ENCODE data around the gene OXNAD1.

Gene OXNAD1

DNA sequence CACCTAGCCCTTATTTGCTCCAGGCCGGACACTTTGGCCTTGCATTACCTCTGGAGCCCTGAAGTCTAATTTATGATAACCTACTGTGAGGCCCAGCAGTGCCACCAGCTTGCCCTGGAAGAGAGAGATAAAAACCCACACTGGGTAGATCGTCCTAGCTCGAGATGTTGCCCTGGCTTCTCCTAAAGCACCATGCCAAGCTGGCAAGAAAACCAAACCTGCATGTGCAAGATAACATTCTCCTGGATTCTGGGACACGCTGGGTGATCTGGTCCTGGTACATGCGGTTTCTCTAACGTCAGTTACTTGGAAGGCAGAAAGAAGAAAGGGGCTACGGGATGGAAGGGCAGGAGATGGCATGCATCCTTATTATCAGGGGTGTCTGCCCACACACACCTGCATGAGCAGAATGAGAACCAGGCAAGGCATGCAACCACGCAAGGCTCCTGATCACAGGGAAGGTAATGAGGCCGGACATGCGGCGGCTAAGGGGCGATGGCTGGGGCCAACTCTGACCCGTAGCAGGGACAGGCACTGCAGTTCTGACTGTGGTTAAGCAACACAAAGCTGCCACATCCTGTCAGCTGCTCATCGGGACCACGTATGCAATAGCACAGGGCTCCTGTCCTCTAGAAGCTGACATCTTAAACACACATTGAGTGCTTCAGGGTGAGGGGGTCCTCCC lies 73.0 kb downstream of the OXNAD1 start:
- no peaks in the 10 kb centered on the region for H3K9me3 ChIP-seq (ENCODE audit: control insufficient read depth in 2 of 2, low read length in 2 of 2)
- no peaks in the 10 kb centered on the region for H3K27me3 ChIP-seq (ENCODE audit: control insufficient read depth in 1 of 2, insufficient read depth in 2 of 2, low read length in 2 of 2)
- H3K36me3 ChIP-seq (ENCODE audit: control insufficient read depth in 2 of 2, insufficient read depth in 2 of 2, low read length in 2 of 2) = peaks cover 5 to 7% of the 10 kb centered on the region in 2 donors
- no peak overlapping the region for H3K27ac ChIP-seq (ENCODE audit: low read length)
- H3K4me3 ChIP-seq (ENCODE audit: low read length in 2 of 2) = no peak overlapping the region
- H3K4me1 ChIP-seq (ENCODE audit: control insufficient read depth, insufficient read depth, low read length) = peaks cover 5% of the 10 kb centered on the region
- H3K9ac ChIP-seq (ENCODE audit: low read length in 2 of 2) = no peak overlapping the region

DNA sequence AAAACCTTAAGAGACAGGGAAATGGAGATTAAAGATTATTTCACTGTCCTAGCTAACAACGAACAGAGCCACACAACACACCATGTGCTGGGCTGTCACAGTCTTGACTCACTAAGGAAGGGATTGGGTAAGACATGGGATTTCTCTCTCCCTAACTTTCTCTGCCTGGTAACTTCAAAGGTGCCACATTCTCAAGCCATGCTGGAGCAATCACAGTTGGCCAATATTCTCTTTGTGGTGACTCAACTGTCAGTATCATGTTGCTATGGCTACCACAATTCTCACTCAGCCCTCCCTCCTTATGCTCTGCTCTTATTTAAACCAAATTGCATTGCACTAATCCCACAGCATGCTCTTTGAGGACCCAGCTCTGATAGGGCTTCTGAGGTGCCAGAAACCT lies 74.0 kb downstream of the OXNAD1 start:
- peaks cover 5 to 7% of the 10 kb centered on the region in 2 donors for H3K36me3 ChIP-seq (ENCODE audit: control insufficient read depth in 2 of 2, insufficient read depth in 2 of 2, low read length in 2 of 2)
- H3K9me3 ChIP-seq (ENCODE audit: control insufficient read depth in 2 of 2, low read length in 2 of 2) = no peaks in the 10 kb centered on the region
- no peak overlapping the region for H3K4me3 ChIP-seq (ENCODE audit: low read length in 2 of 2)
- H3K27me3 ChIP-seq (ENCODE audit: control insufficient read depth in 1 of 2, insufficient read depth in 2 of 2, low read length in 2 of 2) = no peaks in the 10 kb centered on the region
- H3K27ac ChIP-seq (ENCODE audit: low read length) = no peak overlapping the region
- H3K9ac ChIP-seq (ENCODE audit: low read length in 2 of 2) = no peak overlapping the region
- peaks cover 5% of the 10 kb centered on the region for H3K4me1 ChIP-seq (ENCODE audit: control insufficient read depth, insufficient read depth, low read length)

DNA sequence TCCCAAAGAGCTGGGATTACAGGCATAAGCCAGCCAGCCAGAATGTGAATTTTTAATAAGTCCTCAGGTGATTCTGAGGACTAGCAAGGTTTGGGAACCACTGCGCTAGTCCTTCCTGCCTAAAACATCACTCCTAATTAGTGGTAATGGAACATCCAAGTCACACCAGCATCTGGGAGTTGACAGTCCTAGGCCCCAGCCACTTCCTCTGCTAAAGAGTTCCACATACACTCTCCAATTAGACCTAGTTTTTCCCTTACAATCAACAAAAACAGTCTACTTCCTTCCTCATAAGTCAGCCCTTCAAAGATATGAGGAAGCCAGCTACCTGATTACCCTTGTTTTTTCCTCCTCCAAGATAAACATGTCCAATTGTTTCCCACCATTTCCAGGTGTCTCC lies 78.1 kb downstream of the OXNAD1 start:
- H3K36me3 ChIP-seq (ENCODE audit: control insufficient read depth in 2 of 2, insufficient read depth in 2 of 2, low read length in 2 of 2) = peaks cover 0 to 4% of the 10 kb centered on the region in 2 donors

DNA sequence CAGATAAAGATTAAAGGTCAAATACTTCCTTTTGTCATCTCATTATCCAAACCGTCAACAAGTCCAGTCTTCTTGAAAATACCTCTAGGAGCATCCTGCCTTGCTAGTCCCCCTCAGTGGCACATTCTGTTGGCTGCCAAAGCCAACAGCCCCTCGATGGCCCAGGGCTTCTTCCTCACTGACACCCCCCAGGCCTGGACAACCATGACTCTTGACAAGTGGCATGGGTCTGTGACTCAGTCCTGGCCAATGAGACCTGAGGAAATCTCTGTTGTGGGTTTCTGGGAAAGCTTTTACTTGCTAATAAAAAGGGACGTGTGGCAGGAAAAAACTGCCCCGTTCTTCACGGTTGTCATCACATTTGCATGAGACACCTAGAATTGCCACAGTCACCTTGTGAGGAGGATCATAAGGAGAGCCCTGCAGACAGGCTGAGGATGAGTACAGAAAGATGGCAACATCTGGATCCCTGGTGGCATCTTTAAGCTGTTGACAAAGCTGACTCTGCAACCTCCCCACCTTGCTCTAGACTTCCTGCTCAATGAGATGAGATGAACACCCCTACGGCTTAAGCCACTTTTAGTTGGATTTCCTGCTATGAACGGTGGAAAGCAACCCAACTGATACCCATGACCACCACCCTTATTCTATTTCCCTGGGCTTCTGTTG lies 81.5 kb downstream of the OXNAD1 start:
- Histone ChIP-seq H3K4me3 (ENCODE audit: low read length in 2 of 2) (no peak overlapping the region), H3K27ac (ENCODE audit: low read length) (no peak overlapping the region), H3K9ac (ENCODE audit: low read length in 2 of 2) (no peak overlapping the region), H3K36me3 (ENCODE audit: control insufficient read depth in 2 of 2, insufficient read depth in 2 of 2, low read length in 2 of 2) (peaks cover 0 to 7% of the 10 kb centered on the region in 2 donors), H3K27me3 (ENCODE audit: control insufficient read depth in 1 of 2, insufficient read depth in 2 of 2, low read length in 2 of 2) (no peaks in the 10 kb centered on the region), H3K9me3 (ENCODE audit: control insufficient read depth in 2 of 2, low read length in 2 of 2) (no peaks in the 10 kb centered on the region), H3K4me1 (ENCODE audit: control insufficient read depth, insufficient read depth, low read length) (no peaks in the 10 kb centered on the region)

More for the DNA sequence above, 78.1 kb downstream of the OXNAD1 start:
- Histone ChIP-seq H3K4me3 (ENCODE audit: low read length in 2 of 2) (no peak overlapping the region), H3K27ac (ENCODE audit: low read length) (no peak overlapping the region), H3K9me3 (ENCODE audit: control insufficient read depth in 2 of 2, low read length in 2 of 2) (no peaks in the 10 kb centered on the region), H3K4me1 (ENCODE audit: control insufficient read depth, insufficient read depth, low read length) (peaks cover 2% of the 10 kb centered on the region), H3K27me3 (ENCODE audit: control insufficient read depth in 1 of 2, insufficient read depth in 2 of 2, low read length in 2 of 2) (no peaks in the 10 kb centered on the region), H3K9ac (ENCODE audit: low read length in 2 of 2) (no peak overlapping the region)

DNA sequence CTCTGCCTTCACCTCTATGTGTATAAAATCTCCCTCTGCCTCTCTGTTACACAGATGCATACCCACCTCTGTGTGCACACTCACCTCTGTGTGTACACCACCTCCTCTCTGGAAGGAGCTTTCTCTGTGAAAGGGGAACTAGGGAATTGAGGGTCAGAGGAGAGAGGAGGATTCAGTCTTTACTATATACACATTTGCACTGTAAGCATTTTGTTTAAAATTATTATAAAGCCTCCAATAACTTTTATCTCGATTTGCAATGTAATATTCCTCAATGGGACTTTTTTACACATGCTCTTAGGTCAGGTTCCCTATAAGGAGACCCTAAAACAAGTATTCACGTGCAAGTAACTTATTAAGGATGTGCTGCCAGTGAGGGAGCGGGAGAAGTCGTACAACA lies 82.5 kb downstream of the OXNAD1 start:
- Histone ChIP-seq H3K4me3 (ENCODE audit: low read length in 2 of 2) (no peak overlapping the region), H3K9ac (ENCODE audit: low read length in 2 of 2) (no peak overlapping the region), H3K27me3 (ENCODE audit: control insufficient read depth in 1 of 2, insufficient read depth in 2 of 2, low read length in 2 of 2) (no peaks in the 10 kb centered on the region), H3K9me3 (ENCODE audit: control insufficient read depth in 2 of 2, low read length in 2 of 2) (no peaks in the 10 kb centered on the region), H3K27ac (ENCODE audit: low read length) (no peak overlapping the region), H3K36me3 (ENCODE audit: control insufficient read depth in 2 of 2, insufficient read depth in 2 of 2, low read length in 2 of 2) (peaks cover 0 to 7% of the 10 kb centered on the region in 2 donors), H3K4me1 (ENCODE audit: control insufficient read depth, insufficient read depth, low read length) (no peaks in the 10 kb centered on the region)

DNA sequence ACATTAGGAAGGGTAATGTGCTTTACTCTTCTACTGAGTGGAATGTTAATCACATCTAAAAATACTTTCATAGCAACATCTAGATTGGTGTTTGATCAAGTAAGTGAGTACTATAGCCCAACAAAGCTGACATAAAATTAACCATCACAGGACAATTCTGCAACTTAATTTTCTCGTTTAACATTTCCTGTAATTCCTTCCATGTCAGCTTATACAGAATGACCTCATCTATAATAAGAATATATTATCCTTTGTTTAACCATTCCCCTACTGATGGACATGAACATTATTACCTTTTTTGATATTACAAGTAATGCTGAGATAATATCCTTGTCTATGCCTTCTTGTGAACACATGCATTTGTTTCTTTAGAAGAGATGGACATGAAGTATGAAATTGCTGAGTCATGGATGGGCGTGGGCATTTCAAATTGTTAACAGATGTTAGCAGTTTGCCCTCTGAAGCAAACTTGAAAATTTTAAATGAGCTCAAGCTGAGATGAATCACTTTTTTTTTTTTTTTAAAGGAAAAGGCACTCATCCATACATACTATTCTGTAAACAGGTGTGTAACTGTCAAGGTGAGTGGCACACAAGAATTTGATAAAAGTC lies 85.1 kb downstream of the OXNAD1 start:
- Histone ChIP-seq H3K9ac (ENCODE audit: low read length in 2 of 2) (no peak overlapping the region), H3K4me3 (ENCODE audit: low read length in 2 of 2) (no peak overlapping the region), H3K9me3 (ENCODE audit: control insufficient read depth in 2 of 2, low read length in 2 of 2) (no peaks in the 10 kb centered on the region), H3K4me1 (ENCODE audit: control insufficient read depth, insufficient read depth, low read length) (no peaks in the 10 kb centered on the region), H3K36me3 (ENCODE audit: control insufficient read depth in 2 of 2, insufficient read depth in 2 of 2, low read length in 2 of 2) (peaks cover 0 to 7% of the 10 kb centered on the region in 2 donors), H3K27me3 (ENCODE audit: control insufficient read depth in 1 of 2, insufficient read depth in 2 of 2, low read length in 2 of 2) (no peaks in the 10 kb centered on the region), H3K27ac (ENCODE audit: low read length) (no peak overlapping the region)

DNA sequence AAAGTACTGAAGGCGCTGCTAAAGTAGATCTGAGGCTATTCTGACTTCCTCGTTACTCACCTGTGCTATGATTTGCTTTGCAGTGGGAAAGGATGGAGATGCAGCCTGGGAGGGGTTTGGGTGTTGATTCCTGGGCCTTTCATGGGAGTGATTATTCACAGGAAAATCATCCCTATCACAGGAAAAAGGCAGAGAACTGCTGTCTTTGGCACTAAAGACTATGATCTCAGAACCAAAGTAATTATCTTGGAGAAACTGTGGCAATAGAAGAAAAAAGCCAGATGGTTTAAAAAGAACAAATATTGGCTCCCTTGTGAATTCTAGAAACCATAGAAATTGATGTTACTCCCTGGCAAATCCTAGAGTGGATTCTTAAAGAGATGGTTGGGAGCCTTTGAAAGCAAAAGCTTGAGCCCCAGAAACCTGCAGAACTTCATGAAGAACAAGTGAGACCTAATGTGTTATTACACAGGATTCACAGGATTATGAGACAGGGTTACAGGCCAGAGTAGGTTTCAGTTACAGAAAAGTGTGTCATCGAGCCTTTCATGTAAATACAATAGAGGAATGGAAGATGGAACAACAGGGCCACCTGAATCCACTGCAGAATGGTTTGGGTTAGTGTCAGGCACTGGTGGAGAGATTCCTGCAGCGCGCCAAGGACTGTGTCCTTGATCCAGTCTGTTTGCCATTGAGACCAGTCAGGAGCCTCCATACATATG lies 85.7 kb downstream of the OXNAD1 start:
- Histone ChIP-seq H3K9ac (ENCODE audit: low read length in 2 of 2) (no peak overlapping the region), H3K27ac (ENCODE audit: low read length) (no peak overlapping the region), H3K27me3 (ENCODE audit: control insufficient read depth in 1 of 2, insufficient read depth in 2 of 2, low read length in 2 of 2) (no peaks in the 10 kb centered on the region), H3K36me3 (ENCODE audit: control insufficient read depth in 2 of 2, insufficient read depth in 2 of 2, low read length in 2 of 2) (peaks cover 0 to 7% of the 10 kb centered on the region in 2 donors), H3K4me1 (ENCODE audit: control insufficient read depth, insufficient read depth, low read length) (no peaks in the 10 kb centered on the region), H3K4me3 (ENCODE audit: low read length in 2 of 2) (no peak overlapping the region), H3K9me3 (ENCODE audit: control insufficient read depth in 2 of 2, low read length in 2 of 2) (no peaks in the 10 kb centered on the region)

DNA sequence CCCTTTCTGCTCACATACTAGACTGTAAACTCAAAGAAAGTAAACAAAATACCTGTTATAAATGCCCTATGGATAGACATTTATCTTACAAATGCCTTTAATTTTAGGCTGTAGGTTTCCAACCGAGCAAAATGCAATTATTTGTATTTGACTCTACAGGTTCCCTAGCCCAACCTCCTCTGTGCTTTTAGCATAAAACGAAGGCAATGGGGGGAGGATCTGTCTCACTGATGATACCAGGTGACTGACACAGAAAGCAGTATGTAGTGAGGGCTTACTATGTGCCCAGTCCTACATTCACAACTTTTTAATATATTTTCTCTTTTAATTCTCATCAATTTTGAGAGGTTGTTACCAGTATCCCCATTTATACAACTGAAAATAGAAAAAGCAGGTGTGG lies 87.4 kb downstream of the OXNAD1 start:
- H3K27me3 ChIP-seq (ENCODE audit: control insufficient read depth in 1 of 2, insufficient read depth in 2 of 2, low read length in 2 of 2) = no peaks in the 10 kb centered on the region
- H3K4me3 ChIP-seq (ENCODE audit: low read length in 2 of 2) = no peak overlapping the region
- H3K36me3 ChIP-seq (ENCODE audit: control insufficient read depth in 2 of 2, insufficient read depth in 2 of 2, low read length in 2 of 2) = peaks cover 0 to 3% of the 10 kb centered on the region in 2 donors
- no peaks in the 10 kb centered on the region for H3K9me3 ChIP-seq (ENCODE audit: control insufficient read depth in 2 of 2, low read length in 2 of 2)
- no peaks in the 10 kb centered on the region for H3K4me1 ChIP-seq (ENCODE audit: control insufficient read depth, insufficient read depth, low read length)
- H3K9ac ChIP-seq (ENCODE audit: low read length in 2 of 2) = no peak overlapping the region
- H3K27ac ChIP-seq (ENCODE audit: low read length) = no peak overlapping the region

DNA sequence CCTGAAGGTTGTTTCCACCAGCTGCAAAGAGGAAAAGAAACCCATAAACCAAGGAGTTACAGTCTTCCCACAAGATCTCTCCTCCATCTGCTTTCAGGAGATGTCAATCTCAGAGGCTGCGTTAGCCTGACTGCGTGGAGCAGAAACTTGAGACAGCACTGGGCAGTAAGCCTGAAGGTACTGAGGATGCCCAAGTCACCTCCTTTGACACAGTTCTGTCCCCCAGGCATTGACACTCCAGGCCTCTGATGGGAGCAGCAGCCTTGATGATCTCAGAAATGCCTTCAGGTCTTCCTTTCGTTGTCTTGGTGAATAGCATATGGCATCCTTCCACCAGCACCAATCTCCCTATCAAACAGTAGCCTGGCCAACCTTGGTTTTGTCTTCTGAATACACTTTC lies 89.3 kb downstream of the OXNAD1 start:
- H3K9ac ChIP-seq (ENCODE audit: low read length in 2 of 2) = no peak overlapping the region
- no peak overlapping the region for H3K27ac ChIP-seq (ENCODE audit: low read length)
- peaks cover 0 to under 1% of the 10 kb centered on the region in 2 donors for H3K36me3 ChIP-seq (ENCODE audit: control insufficient read depth in 2 of 2, insufficient read depth in 2 of 2, low read length in 2 of 2)
- no peaks in the 10 kb centered on the region for H3K9me3 ChIP-seq (ENCODE audit: control insufficient read depth in 2 of 2, low read length in 2 of 2)
- H3K4me1 ChIP-seq (ENCODE audit: control insufficient read depth, insufficient read depth, low read length) = no peaks in the 10 kb centered on the region
- no peaks in the 10 kb centered on the region for H3K27me3 ChIP-seq (ENCODE audit: control insufficient read depth in 1 of 2, insufficient read depth in 2 of 2, low read length in 2 of 2)
- H3K4me3 ChIP-seq (ENCODE audit: low read length in 2 of 2) = no peak overlapping the region
